ENCODE results near the gene ILF3.
"Not testable (repeated sequence)": the region's sequence is repeated elsewhere in the genome, so short reads cannot be mapped to it uniquely, and the experiment has no call there.

ILF3 gene

GRCh38 chr19:10642473-10643171 is 11.5 kb upstream of the ILF3 start:
- DNase-seq (ENCODE audit: low read depth in 2 of 3, low spot score in 1 of 3), result no peak

GRCh38 chr19:10643172-10643967 is 10.8 kb upstream of the ILF3 start:
- DNase-seq (ENCODE audit: low read depth in 2 of 3, low spot score in 1 of 3), result no peak

- DNase-seq (ENCODE audit: low read depth in 2 of 3, low spot score in 1 of 3), result no peak
Measured at GRCh38 chr19:10643968-10644259, 10.2 kb upstream of the ILF3 start.

GRCh38 chr19:10644260-10645007 is 9.7 kb upstream of the ILF3 start:
- peak; percentile 65 to 81 (median 75) for DNase-seq (ENCODE audit: low read depth in 2 of 3, low spot score in 1 of 3)

GRCh38 chr19:10646456-10647159 is 7.5 kb upstream of the ILF3 start:
- DNase-seq (ENCODE audit: low read depth in 2 of 3, low spot score in 1 of 3), result no peak

GRCh38 chr19:10648360-10648759 is 5.8 kb upstream of the ILF3 start:
- DNase-seq (ENCODE audit: low read depth in 2 of 3, low spot score in 1 of 3), result no peak

GRCh38 chr19:10651851-10652250 is 2.3 kb upstream of the ILF3 start:
- no peak for DNase-seq (ENCODE audit: low read depth in 2 of 3, low spot score in 1 of 3)

- DNase-seq (ENCODE audit: low read depth in 2 of 3, low spot score in 1 of 3), result no peak
Measured at GRCh38 chr19:10653482-10653731, 739 bp upstream of the ILF3 start.

- DNase-seq (ENCODE audit: low read depth in 2 of 3, low spot score in 1 of 3), result peak; percentile 35 to 56 (median 39)
Measured at GRCh38 chr19:10654610-10655456, 687 bp downstream of the ILF3 start.

GRCh38 chr19:10655457-10656312 is 1.5 kb downstream of the ILF3 start:
- no peak for DNase-seq (ENCODE audit: low read depth in 2 of 3, low spot score in 1 of 3)

- no peak for DNase-seq (ENCODE audit: low read depth in 2 of 3, low spot score in 1 of 3)
Measured at GRCh38 chr19:10660346-10660745, 6.2 kb downstream of the ILF3 start.

GRCh38 chr19:10661946-10662345 is 7.8 kb downstream of the ILF3 start:
- DNase-seq (ENCODE audit: low read depth in 2 of 3, low spot score in 1 of 3), result no peak

GRCh38 chr19:10662384-10663251 is 8.5 kb downstream of the ILF3 start:
- DNase-seq (ENCODE audit: low read depth in 2 of 3, low spot score in 1 of 3), result no peak

- DNase-seq (ENCODE audit: low read depth in 2 of 3, low spot score in 1 of 3), result not testable (repeated sequence)
Measured at GRCh38 chr19:10663252-10663563, 9.1 kb downstream of the ILF3 start.

GRCh38 chr19:10667867-10668266 is 13.7 kb downstream of the ILF3 start:
- DNase-seq (ENCODE audit: low read depth in 2 of 3, low spot score in 1 of 3), result no peak

GRCh38 chr19:10669246-10669645 is 15.1 kb downstream of the ILF3 start:
- no peak for DNase-seq (ENCODE audit: low read depth in 2 of 3, low spot score in 1 of 3)

- no peak for DNase-seq (ENCODE audit: low read depth in 2 of 3, low spot score in 1 of 3)
Measured at GRCh38 chr19:10670182-10670581, 16.0 kb downstream of the ILF3 start.

- DNase-seq (ENCODE audit: low read depth in 2 of 3, low spot score in 1 of 3), result no peak
Measured at GRCh38 chr19:10670876-10671804, 17.0 kb downstream of the ILF3 start.
